CD4-positive, alpha-beta memory T cell (primary cell): ENCODE results near the gene TNC. TPM values are rescaled to one million over a fixed set of nuclear protein-coding genes. Genes with fewer than 3 reads are reported as not detected.

Source experiments
- CTCF ChIA-PET: fragments of 350-600 bp; sonication (Branson Sonifier 250); formaldehyde crosslinking; loops from one replicate; lab custom pipeline; 2021; ENCODE audit warnings: inconsistent platforms; ENCODE audit not compliant: partially characterized antibody; lab: Charles Lee
- POLR2A ChIA-PET: fragments of 350-600 bp; sonication (Branson Sonifier 250); formaldehyde crosslinking; loops from one replicate; lab custom pipeline; 2021; ENCODE audit not compliant: partially characterized antibody; lab: Charles Lee
- DNase-seq, 5 donors: peaks; one replicate each; pipeline versions ENCODE4 v3.0.0 to v3.0.0-alpha.2; 2020 to 2022; ENCODE audit warnings: mixed read lengths in 1 of 5
- H3K27ac ChIP-seq: one replicate; pipeline ENCODE4 v1.7.0; 2013; ENCODE audit warnings: low read depth, low read length
- H3K27me3 ChIP-seq: 2 replicates; pipeline ENCODE4 v1.7.0; 2013; ENCODE audit warnings: mild to moderate bottlenecking, low read length, moderate library complexity; ENCODE audit not compliant: insufficient read depth
- H3K36me3 ChIP-seq: 2 replicates; pipeline ENCODE4 v1.7.0; 2013; ENCODE audit warnings: mild to moderate bottlenecking, low read length, moderate library complexity; ENCODE audit not compliant: insufficient read depth
- H3K4me1 ChIP-seq: 2 replicates; pipeline ENCODE4 v1.7.0; 2013; ENCODE audit warnings: mild to moderate bottlenecking, low read length, moderate library complexity; ENCODE audit not compliant: insufficient read depth
- H3K4me3 ChIP-seq, 2 donors: one replicate each; pipeline ENCODE4 v1.7.0; 2013; ENCODE audit warnings: low read length in 2 of 2, mild to moderate bottlenecking in 1 of 2
- H3K9me3 ChIP-seq, 2 donors: one replicate each; pipeline ENCODE4 v1.7.0; 2013; ENCODE audit warnings: low read length in 2 of 2, control low read depth in 1 of 2; ENCODE audit not compliant: control insufficient read depth in 1 of 2
- H3K27ac Mint-ChIP-seq, 7 donors: one replicate each; pipeline ENCODE4 v1.8.0; 2020 to 2021; ENCODE audit warnings: mixed read lengths in 7 of 7, mild to moderate bottlenecking in 6 of 7, inconsistent platforms in 3 of 7, moderate library complexity in 3 of 7
- H3K27me3 Mint-ChIP-seq, 2 donors: one replicate each; pipeline ENCODE4 v1.8.0; 2020 to 2021; ENCODE audit warnings: mixed read lengths in 2 of 2
- H3K36me3 Mint-ChIP-seq, 2 donors: one replicate each; pipeline ENCODE4 v1.8.0; 2020 to 2021; ENCODE audit warnings: mixed read lengths in 2 of 2, inconsistent platforms in 1 of 2, mild to moderate bottlenecking in 1 of 2
- H3K4me1 Mint-ChIP-seq, 4 donors: one replicate each; pipeline ENCODE4 v1.8.0; 2020 to 2021; ENCODE audit warnings: mixed read lengths in 4 of 4, mild to moderate bottlenecking in 1 of 4
- H3K4me3 Mint-ChIP-seq, 8 donors: one replicate each; pipeline ENCODE4 v1.8.0; 2020 to 2021; ENCODE audit warnings: mixed read lengths in 8 of 8, mild to moderate bottlenecking in 7 of 8, moderate library complexity in 6 of 8, inconsistent platforms in 3 of 8
- H3K9me3 Mint-ChIP-seq, 8 donors: one replicate each; pipeline ENCODE4 v1.8.0; 2020 to 2021; ENCODE audit warnings: mixed read lengths in 8 of 8, mild to moderate bottlenecking in 5 of 8, inconsistent platforms in 3 of 8, moderate library complexity in 1 of 8
- intact Hi-C: fragments of 100-400 bp; cut with micrococcal nuclease; formaldehyde crosslinking; loops from one replicate; pipeline ENCODE4 v1.15.1; 2023
- polyA plus RNA-seq, 2 donors: library from polyadenylated mRNA; unstranded; fragments of 300-500 nt; fragmentation: Illumina TruSeq; gene quantifications; one replicate each; pipeline ENCODE4 v1.2.3, GENCODE V29; 2021
- total RNA-seq, 2 experiments: library from RNA; stranded (reverse); gene quantifications; one replicate each; pipeline ENCODE4 v1.2.3, GENCODE V29; 2021

The TNC gene
- total and polyA plus RNA-seq, 4 experiments from 2014 or later = not detected

- Mint-ChIP-seq H3K27ac (no peak overlapping the region), H3K4me3 (no peak overlapping the region), H3K27me3 (peaks cover 16 to 19% of the 10 kb centered on the region in 2 donors), H3K9me3 (peaks cover 0 to 4% (median 0%) of the 10 kb centered on the region in 8 donors), H3K36me3 (no peaks in the 10 kb centered on the region), H3K4me1 (peaks cover 0 to 4% (median 2%) of the 10 kb centered on the region in 4 donors)
- POLR2A ChIA-PET = no interaction called here
- H3K27me3 ChIP-seq = no peaks in the 10 kb centered on the region
- CTCF ChIA-PET = no interaction called here
- H3K27ac ChIP-seq = no peak overlapping the region
- no peak for DNase-seq
- intact Hi-C loops = no loop called here
- H3K9me3 ChIP-seq = no peaks in the 10 kb centered on the region
- H3K4me3 ChIP-seq = no peak overlapping the region
- no peaks in the 10 kb centered on the region for H3K36me3 ChIP-seq
- no peaks in the 10 kb centered on the region for H3K4me1 ChIP-seq
Measured at GRCh38 chr9:115143689-115144088, 25.7 kb upstream of the TNC start.

GRCh38 chr9:115142517-115143270 is 24.7 kb upstream of the TNC start:
- H3K4me3 ChIP-seq = no peak overlapping the region

GRCh38 chr9:115142090-115142489 is 24.1 kb upstream of the TNC start:
- peaks cover 0 to 4% (median 2%) of the 10 kb centered on the region in 4 donors for H3K4me1 Mint-ChIP-seq
- Histone ChIP-seq H3K4me1 (no peaks in the 10 kb centered on the region), H3K9me3 (no peaks in the 10 kb centered on the region), H3K36me3 (no peaks in the 10 kb centered on the region), H3K4me3 (no peak overlapping the region), H3K27ac (no peak overlapping the region), H3K27me3 (no peaks in the 10 kb centered on the region)
- CTCF ChIA-PET = no interaction called here
- intact Hi-C loops = no loop called here
- peaks cover 0 to 5% (median 0%) of the 10 kb centered on the region in 8 donors for H3K9me3 Mint-ChIP-seq
- peak overlapping the region in 1 of 7 donors; percentile 61 for H3K27ac Mint-ChIP-seq
- no peaks in the 10 kb centered on the region for H3K36me3 Mint-ChIP-seq
- DNase-seq = no peak
- no peak overlapping the region for H3K4me3 Mint-ChIP-seq
- H3K27me3 Mint-ChIP-seq = peaks cover 21 to 22% of the 10 kb centered on the region in 2 donors
- POLR2A ChIA-PET = no interaction called here

More at GRCh38 chr9:115142517-115143270, 24.7 kb upstream of the TNC start:
- H3K27me3 ChIP-seq = no peaks in the 10 kb centered on the region
- Mint-ChIP-seq H3K4me3 (no peak overlapping the region), H3K9me3 (peaks cover 0 to 5% (median 0%) of the 10 kb centered on the region in 8 donors), H3K36me3 (no peaks in the 10 kb centered on the region), H3K27me3 (peaks cover 16 to 22% of the 10 kb centered on the region in 2 donors), H3K27ac (no peak overlapping the region), H3K4me1 (peaks cover 0 to 4% (median 2%) of the 10 kb centered on the region in 4 donors)
- H3K9me3 ChIP-seq = no peaks in the 10 kb centered on the region
- no peak overlapping the region for H3K27ac ChIP-seq
- DNase-seq = no peak
- intact Hi-C loops = no loop called here
- H3K36me3 ChIP-seq = no peaks in the 10 kb centered on the region
- CTCF ChIA-PET = no interaction called here
- POLR2A ChIA-PET = no interaction called here
- no peaks in the 10 kb centered on the region for H3K4me1 ChIP-seq

- Histone ChIP-seq H3K9me3 (no peaks in the 10 kb centered on the region), H3K4me3 (no peak overlapping the region), H3K27me3 (no peaks in the 10 kb centered on the region), H3K4me1 (no peaks in the 10 kb centered on the region), H3K36me3 (no peaks in the 10 kb centered on the region), H3K27ac (no peak overlapping the region)
- H3K9me3 Mint-ChIP-seq = peaks cover 0 to 5% (median 0%) of the 10 kb centered on the region in 8 donors
- no peak overlapping the region for H3K27ac Mint-ChIP-seq
- no peak for DNase-seq
- H3K36me3 Mint-ChIP-seq = no peaks in the 10 kb centered on the region
- intact Hi-C loops = no loop called here
- H3K4me1 Mint-ChIP-seq = peaks cover 0 to 4% (median 2%) of the 10 kb centered on the region in 4 donors
- H3K27me3 Mint-ChIP-seq = peaks cover 22 to 25% of the 10 kb centered on the region in 2 donors
- POLR2A ChIA-PET = no interaction called here
- H3K4me3 Mint-ChIP-seq = no peak overlapping the region
- CTCF ChIA-PET = no interaction called here
Measured at GRCh38 chr9:115141612-115142011, 23.7 kb upstream of the TNC start.

GRCh38 chr9:115138151-115138550 is 20.2 kb upstream of the TNC start:
- no peak overlapping the region for H3K27ac Mint-ChIP-seq
- peaks cover 21 to 23% of the 10 kb centered on the region in 2 donors for H3K27me3 Mint-ChIP-seq
- no peak for DNase-seq
- POLR2A ChIA-PET = no interaction called here
- intact Hi-C loops = no loop called here
- H3K4me1 ChIP-seq = no peaks in the 10 kb centered on the region
- H3K36me3 Mint-ChIP-seq = no peaks in the 10 kb centered on the region
- H3K9me3 Mint-ChIP-seq = peaks cover 0 to 5% (median 0%) of the 10 kb centered on the region in 8 donors
- CTCF ChIA-PET = interaction anchor here (0.6 kb wide), 1 partner anchor 20 kb away, joined by 3 read pairs; no protein-coding TSS in a partner anchor
- no peaks in the 10 kb centered on the region for H3K9me3 ChIP-seq
- no peak overlapping the region for H3K4me3 Mint-ChIP-seq
- no peak overlapping the region for H3K4me3 ChIP-seq
- H3K36me3 ChIP-seq = no peaks in the 10 kb centered on the region
- H3K4me1 Mint-ChIP-seq = peaks cover 0 to 4% (median 2%) of the 10 kb centered on the region in 4 donors
- H3K27me3 ChIP-seq = no peaks in the 10 kb centered on the region
- no peak overlapping the region for H3K27ac ChIP-seq

- Histone ChIP-seq H3K4me1 (no peaks in the 10 kb centered on the region), H3K4me3 (no peak overlapping the region), H3K36me3 (no peaks in the 10 kb centered on the region), H3K27ac (no peak overlapping the region), H3K9me3 (no peaks in the 10 kb centered on the region), H3K27me3 (no peaks in the 10 kb centered on the region)
- H3K4me1 Mint-ChIP-seq = peaks cover 0 to 2% (median 1%) of the 10 kb centered on the region in 4 donors
- CTCF ChIA-PET = no interaction called here
- H3K27ac Mint-ChIP-seq = no peak overlapping the region
- POLR2A ChIA-PET = no interaction called here
- intact Hi-C loops = no loop called here
- no peaks in the 10 kb centered on the region for H3K36me3 Mint-ChIP-seq
- peaks cover 19 to 21% of the 10 kb centered on the region in 2 donors for H3K27me3 Mint-ChIP-seq
- H3K4me3 Mint-ChIP-seq = no peak overlapping the region
- H3K9me3 Mint-ChIP-seq = peaks cover 0 to 3% (median 0%) of the 10 kb centered on the region in 8 donors
- DNase-seq = no peak
Measured at GRCh38 chr9:115137526-115137925, 19.6 kb upstream of the TNC start.

GRCh38 chr9:115135821-115136778 is 18.1 kb upstream of the TNC start:
- H3K36me3 Mint-ChIP-seq = no peaks in the 10 kb centered on the region
- Histone ChIP-seq H3K4me1 (no peaks in the 10 kb centered on the region), H3K4me3 (no peak overlapping the region), H3K36me3 (no peaks in the 10 kb centered on the region), H3K9me3 (no peaks in the 10 kb centered on the region), H3K27ac (no peak overlapping the region), H3K27me3 (no peaks in the 10 kb centered on the region)
- intact Hi-C loops = no loop called here
- no peaks in the 10 kb centered on the region for H3K4me1 Mint-ChIP-seq
- POLR2A ChIA-PET = no interaction called here
- H3K4me3 Mint-ChIP-seq = no peak overlapping the region
- CTCF ChIA-PET = no interaction called here
- H3K9me3 Mint-ChIP-seq = peaks cover 0 to 3% (median 0%) of the 10 kb centered on the region in 8 donors
- no peak for DNase-seq
- peak overlapping the region in 1 of 7 donors; percentile 0 for H3K27ac Mint-ChIP-seq
- H3K27me3 Mint-ChIP-seq = peaks cover 13 to 15% of the 10 kb centered on the region in 2 donors
